Measurements from ENCODE around the gene NEMP1.
"Not testable (repeated sequence)": the region's sequence is repeated elsewhere in the genome, so short reads cannot be mapped to it uniquely, and the experiment has no call there.

NEMP1 gene

GRCh38 chr12:57039016-57039798 is 39.4 kb downstream of the NEMP1 start:
- no peak overlapping the region for H3K4me3 ChIP-seq (ENCODE audit: low read depth, low read length)
- H2AFZ ChIP-seq (ENCODE audit: low read length, unreplicated experiment): no peak overlapping the region
- no peaks in the 10 kb centered on the region for H3K79me2 ChIP-seq (ENCODE audit: control insufficient read depth, insufficient read depth, low read length, unreplicated experiment)
- H3K27me3 ChIP-seq (ENCODE audit: insufficient read depth, low read length): peaks cover 87% of the 10 kb centered on the region
- H3K27ac ChIP-seq (ENCODE audit: low read depth, low read length): no peak overlapping the region
- no peaks in the 10 kb centered on the region for H3K4me1 ChIP-seq (ENCODE audit: control insufficient read depth, insufficient read depth, low read length, unreplicated experiment)
- no peaks in the 10 kb centered on the region for H3K36me3 ChIP-seq (ENCODE audit: insufficient read depth, low read length)

GRCh38 chr12:57037264-57037663 is 41.3 kb downstream of the NEMP1 start:
- Histone ChIP-seq H3K36me3 (ENCODE audit: insufficient read depth, low read length) (no peaks in the 10 kb centered on the region), H3K27me3 (ENCODE audit: insufficient read depth, low read length) (peaks cover 72% of the 10 kb centered on the region), H3K4me1 (ENCODE audit: control insufficient read depth, insufficient read depth, low read length, unreplicated experiment) (no peaks in the 10 kb centered on the region), H2AFZ (ENCODE audit: low read length, unreplicated experiment) (no peak overlapping the region), H3K27ac (ENCODE audit: low read depth, low read length) (no peak overlapping the region), H3K4me3 (ENCODE audit: low read depth, low read length) (no peak overlapping the region), H3K79me2 (ENCODE audit: control insufficient read depth, insufficient read depth, low read length, unreplicated experiment) (no peaks in the 10 kb centered on the region)

GRCh38 chr12:57033431-57033830 is 45.2 kb downstream of the NEMP1 start:
- Histone ChIP-seq H3K36me3 (ENCODE audit: insufficient read depth, low read length) (no peaks in the 10 kb centered on the region), H3K4me3 (ENCODE audit: low read depth, low read length) (no peak overlapping the region), H3K79me2 (ENCODE audit: control insufficient read depth, insufficient read depth, low read length, unreplicated experiment) (no peaks in the 10 kb centered on the region), H3K27ac (ENCODE audit: low read depth, low read length) (no peak overlapping the region), H2AFZ (ENCODE audit: low read length, unreplicated experiment) (no peak overlapping the region), H3K27me3 (ENCODE audit: insufficient read depth, low read length) (peaks cover 65% of the 10 kb centered on the region), H3K4me1 (ENCODE audit: control insufficient read depth, insufficient read depth, low read length, unreplicated experiment) (no peaks in the 10 kb centered on the region)

GRCh38 chr12:57031789-57032188 is 46.8 kb downstream of the NEMP1 start:
- no peaks in the 10 kb centered on the region for H3K36me3 ChIP-seq (ENCODE audit: insufficient read depth, low read length)
- H3K79me2 ChIP-seq (ENCODE audit: control insufficient read depth, insufficient read depth, low read length, unreplicated experiment): no peaks in the 10 kb centered on the region
- no peak overlapping the region for H3K27ac ChIP-seq (ENCODE audit: low read depth, low read length)
- no peak overlapping the region for H2AFZ ChIP-seq (ENCODE audit: low read length, unreplicated experiment)
- peaks cover 67% of the 10 kb centered on the region for H3K27me3 ChIP-seq (ENCODE audit: insufficient read depth, low read length)
- H3K4me3 ChIP-seq (ENCODE audit: low read depth, low read length): no peak overlapping the region
- no peaks in the 10 kb centered on the region for H3K4me1 ChIP-seq (ENCODE audit: control insufficient read depth, insufficient read depth, low read length, unreplicated experiment)

- Histone ChIP-seq H3K36me3 (ENCODE audit: insufficient read depth, low read length) (no peaks in the 10 kb centered on the region), H3K27ac (ENCODE audit: low read depth, low read length) (no peak overlapping the region), H3K79me2 (ENCODE audit: control insufficient read depth, insufficient read depth, low read length, unreplicated experiment) (no peaks in the 10 kb centered on the region), H3K27me3 (ENCODE audit: insufficient read depth, low read length) (peaks cover 67% of the 10 kb centered on the region), H2AFZ (ENCODE audit: low read length, unreplicated experiment) (no peak overlapping the region), H3K4me3 (ENCODE audit: low read depth, low read length) (no peak overlapping the region), H3K4me1 (ENCODE audit: control insufficient read depth, insufficient read depth, low read length, unreplicated experiment) (no peaks in the 10 kb centered on the region)
Observed at GRCh38 chr12:57031138-57031725, 47.4 kb downstream of the NEMP1 start.

GRCh38 chr12:57029457-57029856 is 49.1 kb downstream of the NEMP1 start:
- H3K27ac ChIP-seq (ENCODE audit: low read depth, low read length): no peak overlapping the region
- H3K79me2 ChIP-seq (ENCODE audit: control insufficient read depth, insufficient read depth, low read length, unreplicated experiment): no peaks in the 10 kb centered on the region

GRCh38 chr12:57027805-57028153 is 50.8 kb downstream of the NEMP1 start:
- Histone ChIP-seq H3K27me3 (ENCODE audit: insufficient read depth, low read length) (peaks cover 80% of the 10 kb centered on the region), H3K4me1 (ENCODE audit: control insufficient read depth, insufficient read depth, low read length, unreplicated experiment) (no peaks in the 10 kb centered on the region), H3K36me3 (ENCODE audit: insufficient read depth, low read length) (no peaks in the 10 kb centered on the region), H3K27ac (ENCODE audit: low read depth, low read length) (no peak overlapping the region), H2AFZ (ENCODE audit: low read length, unreplicated experiment) (no peak overlapping the region), H3K4me3 (ENCODE audit: low read depth, low read length) (no peak overlapping the region), H3K79me2 (ENCODE audit: control insufficient read depth, insufficient read depth, low read length, unreplicated experiment) (no peaks in the 10 kb centered on the region)

More at GRCh38 chr12:57029457-57029856, 49.1 kb downstream of the NEMP1 start:
- H3K27me3 ChIP-seq (ENCODE audit: insufficient read depth, low read length): peaks cover 72% of the 10 kb centered on the region
- no peak overlapping the region for H2AFZ ChIP-seq (ENCODE audit: low read length, unreplicated experiment)
- no peaks in the 10 kb centered on the region for H3K4me1 ChIP-seq (ENCODE audit: control insufficient read depth, insufficient read depth, low read length, unreplicated experiment)
- H3K36me3 ChIP-seq (ENCODE audit: insufficient read depth, low read length): no peaks in the 10 kb centered on the region
- H3K4me3 ChIP-seq (ENCODE audit: low read depth, low read length): no peak overlapping the region

- H3K36me3 ChIP-seq (ENCODE audit: insufficient read depth, low read length): no peaks in the 10 kb centered on the region
Observed at GRCh38 chr12:57027011-57027804, 51.4 kb downstream of the NEMP1 start.

GRCh38 chr12:57025196-57025595 is 53.4 kb downstream of the NEMP1 start:
- no peaks in the 10 kb centered on the region for H3K79me2 ChIP-seq (ENCODE audit: control insufficient read depth, insufficient read depth, low read length, unreplicated experiment)
- H2AFZ ChIP-seq (ENCODE audit: low read length, unreplicated experiment): no peak overlapping the region
- no peaks in the 10 kb centered on the region for H3K4me1 ChIP-seq (ENCODE audit: control insufficient read depth, insufficient read depth, low read length, unreplicated experiment)
- no peaks in the 10 kb centered on the region for H3K36me3 ChIP-seq (ENCODE audit: insufficient read depth, low read length)
- H3K27ac ChIP-seq (ENCODE audit: low read depth, low read length): no peak overlapping the region
- H3K27me3 ChIP-seq (ENCODE audit: insufficient read depth, low read length): peaks cover 59% of the 10 kb centered on the region
- no peak overlapping the region for H3K4me3 ChIP-seq (ENCODE audit: low read depth, low read length)

More at GRCh38 chr12:57027011-57027804, 51.4 kb downstream of the NEMP1 start:
- Histone ChIP-seq H3K27ac (ENCODE audit: low read depth, low read length) (no peak overlapping the region), H3K4me3 (ENCODE audit: low read depth, low read length) (no peak overlapping the region), H3K79me2 (ENCODE audit: control insufficient read depth, insufficient read depth, low read length, unreplicated experiment) (no peaks in the 10 kb centered on the region), H2AFZ (ENCODE audit: low read length, unreplicated experiment) (no peak overlapping the region), H3K27me3 (ENCODE audit: insufficient read depth, low read length) (peaks cover 76% of the 10 kb centered on the region), H3K4me1 (ENCODE audit: control insufficient read depth, insufficient read depth, low read length, unreplicated experiment) (no peaks in the 10 kb centered on the region)

- not testable (repeated sequence) for H3K4me3 ChIP-seq (ENCODE audit: low read depth, low read length); H2AFZ ChIP-seq (ENCODE audit: low read length, unreplicated experiment); H3K27ac ChIP-seq (ENCODE audit: low read depth, low read length); H3K4me1 ChIP-seq (ENCODE audit: control insufficient read depth, insufficient read depth, low read length, unreplicated experiment); H3K79me2 ChIP-seq (ENCODE audit: control insufficient read depth, insufficient read depth, low read length, unreplicated experiment); H3K36me3 ChIP-seq (ENCODE audit: insufficient read depth, low read length)
- H3K27me3 ChIP-seq (ENCODE audit: insufficient read depth, low read length): peaks cover 35% of the 10 kb centered on the region
Observed at GRCh38 chr12:57022324-57022723, 56.3 kb downstream of the NEMP1 start.

All from ACC112 (cell line).